Common myeloid progenitor, CD34-positive (primary cell): ENCODE measurements around the gene EXOSC5. TPM values are rescaled to one million over a fixed set of nuclear protein-coding genes. Genes with fewer than 3 reads are reported as not detected.
A peak's percentile ranks its signal among the peaks of the same experiment; 100 is the strongest.

ENCODE experiments used
- CTCF ChIA-PET: fragments of 350-600 bp; sonication (Branson Sonifier 250); formaldehyde crosslinking; loops from one replicate; lab custom pipeline; 2021; ENCODE audit warnings: antibody characterized with exemption; lab: Charles Lee
- POLR2A ChIA-PET: fragments of 350-600 bp; sonication (Branson Sonifier 250); formaldehyde crosslinking; loops from one replicate; lab custom pipeline; 2021; ENCODE audit warnings: antibody characterized with exemption; lab: Charles Lee
- DNase-seq, 3 donors: peaks; one replicate each; pipeline versions ENCODE4 v3.0.0 to v3.0.0-alpha.2; 2013
- H3K27ac ChIP-seq, 2 experiments: 1 replicate in 1 of 2; 2 replicates in 1 of 2; pipeline ENCODE4 v1.7.0; 2013; ENCODE audit warnings: inconsistent platforms in 2 of 2, low read length in 2 of 2, mild to moderate bottlenecking in 2 of 2, low read depth in 1 of 2, moderate library complexity in 1 of 2; ENCODE audit not compliant: severe bottlenecking in 2 of 2, insufficient read depth in 1 of 2, poor library complexity in 1 of 2
- H3K27me3 ChIP-seq, 5 experiments: replicated peaks in 2 of 5; 1 replicate in 3 of 5; 2 replicates in 2 of 5; pipeline versions ENCODE4 v1.6.1 to v1.7.0; 2013; ENCODE audit warnings: low read length in 4 of 5, mild to moderate bottlenecking in 2 of 5, moderate library complexity in 2 of 5, inconsistent platforms in 1 of 5; ENCODE audit not compliant: insufficient read depth in 5 of 5, control insufficient read depth in 4 of 5
- H3K36me3 ChIP-seq, 4 experiments: 1 replicate in 2 of 4; 2 replicates in 2 of 4; pipeline versions ENCODE4 v1.6.1 to v1.7.0; 2013; ENCODE audit warnings: low read length in 3 of 4, control low read depth in 1 of 4, mild to moderate bottlenecking in 1 of 4; ENCODE audit not compliant: control insufficient read depth in 4 of 4, insufficient read depth in 4 of 4
- H3K4me1 ChIP-seq, 4 experiments: 1 replicate in 3 of 4; 2 replicates in 1 of 4; pipeline versions ENCODE4 v1.6.1 to v1.7.1; 2013; ENCODE audit warnings: low read length in 3 of 4, mild to moderate bottlenecking in 3 of 4, control low read depth in 1 of 4, inconsistent platforms in 1 of 4, moderate library complexity in 1 of 4; ENCODE audit not compliant: control insufficient read depth in 4 of 4, insufficient read depth in 4 of 4; ENCODE audit errors: control extremely low read depth in 1 of 4
- H3K4me3 ChIP-seq, 7 experiments: 1 replicate in 4 of 7; 2 replicates in 3 of 7; pipeline versions ENCODE4 v1.5.1 to v1.7.0; 2013; ENCODE audit warnings: mild to moderate bottlenecking in 7 of 7, low read length in 6 of 7, moderate library complexity in 6 of 7, inconsistent platforms in 2 of 7, low read depth in 2 of 7, control low read depth in 1 of 7; ENCODE audit not compliant: insufficient read depth in 4 of 7, control insufficient read depth in 1 of 7; ENCODE audit errors: extremely low read depth in 1 of 7
- H3K9me3 ChIP-seq, 5 experiments: 1 replicate in 4 of 5; 2 replicates in 1 of 5; pipeline versions ENCODE4 v1.6.1 to v1.7.1; 2013; ENCODE audit warnings: low read length in 4 of 5, mild to moderate bottlenecking in 2 of 5, inconsistent platforms in 1 of 5, low read depth in 1 of 5, moderate library complexity in 1 of 5; ENCODE audit not compliant: control insufficient read depth in 4 of 5, insufficient read depth in 2 of 5; ENCODE audit errors: control extremely low read depth in 1 of 5
- WGBS: methylation state at CpG from one replicate; pipeline ENCODE4 v1.1.5; 2013; ENCODE audit not compliant: insufficient coverage; 5-methylcytosine and 5-hydroxymethylcytosine counted together
- polyA plus RNA-seq: library from polyadenylated mRNA; unstranded; fragments of 120-200 nt; gene quantifications from one replicate; pipeline ENCODE4 v1.2.1, GENCODE V29; 2013

EXOSC5 gene
- polyA plus RNA-seq, result 23.2 TPM

DNA sequence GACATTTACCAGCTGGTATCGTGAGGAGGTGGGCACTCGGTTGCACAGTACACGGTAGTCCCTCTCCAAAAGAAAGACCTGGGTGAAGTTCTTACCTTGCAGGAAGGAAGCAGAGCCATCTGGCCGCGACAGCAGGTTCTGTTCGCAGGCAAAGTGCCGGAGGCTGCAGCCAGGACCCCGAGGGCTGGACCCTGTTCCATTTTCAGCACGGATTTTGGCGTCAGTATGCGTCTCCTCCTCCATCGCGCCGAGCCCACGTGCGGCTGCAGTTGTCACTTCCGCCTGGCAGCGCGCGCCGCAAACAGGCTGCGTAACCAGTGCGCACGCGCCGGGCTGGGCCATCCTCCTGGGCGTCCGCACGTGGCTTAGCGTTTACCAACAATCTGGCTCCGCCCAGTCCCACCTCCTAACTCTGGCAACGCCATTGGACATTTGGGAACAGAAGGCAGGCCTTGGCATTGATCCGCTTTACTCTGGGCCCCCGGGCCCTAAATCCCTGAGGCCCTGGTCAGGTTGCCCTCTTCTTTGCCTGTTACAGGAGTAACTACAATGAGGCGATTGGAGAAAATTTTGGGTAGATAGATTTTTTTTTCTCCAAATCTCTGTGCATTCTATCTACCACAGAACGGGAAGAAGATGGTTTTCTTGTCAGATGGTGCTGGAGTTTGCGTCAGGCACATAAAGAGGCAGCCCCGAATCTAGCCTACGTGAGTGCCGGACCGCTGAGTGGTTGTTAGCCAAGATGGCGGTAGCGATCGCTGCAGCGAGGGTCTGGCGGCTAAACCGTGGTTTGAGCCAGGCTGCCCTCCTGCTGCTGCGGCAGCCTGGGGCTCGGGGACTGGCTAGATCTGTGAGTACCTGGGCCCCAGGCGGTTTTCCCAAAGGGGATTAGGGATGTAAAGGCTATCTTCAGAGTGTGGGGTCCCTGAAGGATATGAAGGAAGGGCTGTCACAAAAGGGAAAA lies at the start of gene EXOSC5, which contains the start of gene BCKDHA:
TSS of gene EXOSC5 (minus strand) at position 274 of the 964 bp plus-strand sequence. CDS start at position 243, 31 bp downstream.
TSS of gene BCKDHA (plus strand) at position 733 of the 964 bp plus-strand sequence. CDS start at position 743, 10 bp downstream.
- peak within 1 kb of the TSS; percentile 100 for H3K27ac ChIP-seq
- ChIA-PET CTCF (interaction anchor here (1.1 to 1.3 kb wide), 2 partner anchors 9 to 45 kb away, joined by 3 to 4 read pairs; no protein-coding TSS in a partner anchor), POLR2A (interaction anchor here (0.6 kb wide), 1 partner anchor 19 kb away, joined by 3 read pairs; no protein-coding TSS in a partner anchor)
- peaks cover 22 to 35% (median 29%) of the 10 kb centered on the region in 4 experiments for H3K4me1 ChIP-seq
- H3K27me3 ChIP-seq, result no peaks in the 10 kb centered on the region
- under 1% methylated on average over 47 of the region's 50 CpGs for WGBS
- H3K36me3 ChIP-seq, result peaks cover 0 to 10% (median 7%) of the 10 kb centered on the region in 4 experiments
- DNase-seq, result peak; percentile 100
- no peaks in the 10 kb centered on the region for H3K9me3 ChIP-seq
- peak within 1 kb of the TSS; percentile 80 to 99 (median 96) for H3K4me3 ChIP-seq

DNA sequence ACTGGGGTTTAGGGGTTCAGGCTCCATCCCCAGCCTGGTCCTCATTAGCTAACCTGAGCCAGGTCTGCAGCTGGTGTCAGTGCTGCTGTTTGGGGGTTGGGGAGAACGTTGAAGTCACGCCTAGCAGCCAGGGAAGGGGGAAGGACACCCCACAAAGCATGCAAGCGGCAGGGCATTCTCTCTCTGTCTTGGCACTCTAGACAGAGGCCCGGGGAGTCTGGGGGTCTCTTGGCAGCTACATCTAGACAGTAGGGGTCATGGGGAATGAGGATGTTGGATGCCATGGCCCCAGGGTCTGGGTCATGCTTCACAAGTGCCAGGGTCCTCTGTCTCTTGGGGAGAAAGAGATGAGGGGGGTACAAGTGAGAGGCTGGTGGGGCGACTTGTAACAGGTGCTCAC lies 48.4 kb upstream of the EXOSC5 start:
- Histone ChIP-seq H3K4me3 (no peak overlapping the region), H3K27ac (no peak overlapping the region), H3K4me1 (peaks cover 3 to 13% (median 5%) of the 10 kb centered on the region in 4 experiments), H3K36me3 (no peaks in the 10 kb centered on the region), H3K27me3 (peaks cover 0 to 4% (median 0%) of the 10 kb centered on the region in 5 experiments), H3K9me3 (no peaks in the 10 kb centered on the region)
- ChIA-PET CTCF (interaction anchor here (0.6 to 8.8 kb wide), 5 partner anchors 10 to 426 kb away, joined by 3 to 113 read pairs (median 4); no protein-coding TSS in a partner anchor), POLR2A (no interaction called here)
- no peak for DNase-seq
- 93% methylated on average over 4 of the region's 5 CpGs for WGBS

DNA sequence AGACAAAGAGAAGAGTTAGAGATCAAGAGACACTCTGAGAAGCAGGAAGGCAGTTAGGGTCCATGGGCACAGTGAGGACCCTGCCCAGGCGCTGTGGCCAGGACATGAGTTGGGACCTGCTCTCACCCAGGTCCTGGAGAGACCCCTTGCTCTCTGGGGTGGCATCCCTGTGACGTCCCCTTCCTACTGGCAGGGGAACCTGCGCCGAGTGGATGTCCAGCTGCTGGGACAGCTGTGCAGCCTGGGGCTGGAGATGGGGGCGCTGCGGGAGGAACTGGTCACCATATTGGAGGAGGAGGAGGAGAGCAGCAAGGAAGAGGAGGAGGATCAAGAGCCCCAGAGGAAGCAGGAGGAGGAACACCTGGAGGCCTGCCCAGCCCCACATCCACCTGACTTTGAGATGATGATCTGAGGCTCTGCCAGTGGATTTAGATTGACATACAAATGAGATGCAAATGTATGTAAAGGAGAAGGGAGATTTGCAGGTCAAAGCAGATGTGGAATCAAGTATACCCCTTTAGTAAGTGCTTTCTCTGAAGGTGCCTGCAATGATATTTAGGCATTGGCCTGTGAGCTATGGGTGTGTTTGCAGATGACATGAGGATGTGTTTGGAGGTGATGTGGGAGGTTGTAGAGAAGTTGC lies 46.8 kb upstream of the EXOSC5 start:
- Histone ChIP-seq H3K27ac (no peak overlapping the region), H3K4me3 (no peak overlapping the region), H3K36me3 (no peaks in the 10 kb centered on the region), H3K4me1 (peaks cover 5 to 14% (median 8%) of the 10 kb centered on the region in 4 experiments), H3K9me3 (no peaks in the 10 kb centered on the region), H3K27me3 (peaks cover 0 to 4% (median 0%) of the 10 kb centered on the region in 5 experiments)
- POLR2A ChIA-PET, result no interaction called here
- no peak for DNase-seq
- WGBS, result 87% methylated on average over 6 of the region's 6 CpGs
- CTCF ChIA-PET, result interaction anchor here (0.7 to 8.8 kb wide), 3 partner anchors 10 to 126 kb away, joined by 3 to 113 read pairs (median 3); no protein-coding TSS in a partner anchor

DNA sequence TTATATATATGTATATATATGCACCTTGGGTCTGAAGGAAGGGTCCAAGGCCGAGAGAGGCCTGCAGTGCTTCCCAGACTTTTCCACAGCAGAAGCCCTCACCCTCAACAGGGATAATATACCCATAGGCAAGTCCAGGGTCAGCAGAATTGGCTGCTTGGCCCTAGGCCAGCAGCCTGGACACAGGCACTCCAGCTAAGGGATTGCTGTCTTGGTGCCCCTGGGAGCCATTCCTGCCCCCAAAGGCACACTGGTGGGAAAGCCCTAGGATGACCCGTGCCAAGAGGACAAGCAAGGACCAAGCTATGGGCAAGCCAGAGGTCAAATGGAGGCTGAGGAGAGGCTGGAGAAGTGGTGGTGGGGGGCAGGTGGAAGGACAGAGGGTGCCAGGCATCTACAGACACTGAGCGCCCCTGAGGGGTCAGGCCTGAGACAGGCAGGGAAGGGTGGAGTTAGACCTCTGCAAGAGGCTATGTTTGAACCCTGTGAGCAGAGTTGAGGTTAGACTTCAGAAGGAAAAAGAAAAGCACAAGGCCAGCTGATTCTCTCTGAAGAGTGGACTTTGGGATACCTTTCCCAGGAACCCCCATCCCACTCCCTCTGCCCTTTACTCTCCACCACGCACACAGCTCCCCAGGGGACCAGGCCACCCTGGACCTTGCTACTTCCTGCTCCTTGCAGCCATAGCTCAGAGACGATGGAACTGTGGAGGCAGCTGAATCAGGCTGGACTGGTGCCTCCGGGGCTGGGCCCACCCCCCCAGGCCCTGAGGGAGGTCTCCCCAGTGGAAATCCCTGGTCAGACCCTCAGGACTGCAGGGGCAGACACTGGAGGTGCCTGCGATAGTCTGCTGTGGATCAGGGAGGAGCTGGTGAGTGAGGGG lies 45.6 kb upstream of the EXOSC5 start, which contains the start of gene ERICH4:
TSS of gene ERICH4 (plus strand) at position 684 of the 883 bp plus-strand sequence. CDS start at position 698, 14 bp downstream.
- H3K4me1 ChIP-seq, result peaks cover 4 to 15% (median 8%) of the 10 kb centered on the region in 4 experiments
- no peak for DNase-seq
- peaks cover 0 to 4% (median 0%) of the 10 kb centered on the region in 5 experiments for H3K27me3 ChIP-seq
- peaks cover 0 to 4% (median 3%) of the 10 kb centered on the region in 4 experiments for H3K36me3 ChIP-seq
- POLR2A ChIA-PET, result no interaction called here
- no peak within 1 kb of the TSS for H3K27ac ChIP-seq
- H3K9me3 ChIP-seq, result no peaks in the 10 kb centered on the region
- H3K4me3 ChIP-seq, result no peak within 1 kb of the TSS
- 77% methylated on average over 5 of the region's 7 CpGs for WGBS
- CTCF ChIA-PET, result interaction anchor here (0.7 to 1.2 kb wide), 3 partner anchors 9 to 14 kb away, joined by 3 read pairs; no protein-coding TSS in a partner anchor

DNA sequence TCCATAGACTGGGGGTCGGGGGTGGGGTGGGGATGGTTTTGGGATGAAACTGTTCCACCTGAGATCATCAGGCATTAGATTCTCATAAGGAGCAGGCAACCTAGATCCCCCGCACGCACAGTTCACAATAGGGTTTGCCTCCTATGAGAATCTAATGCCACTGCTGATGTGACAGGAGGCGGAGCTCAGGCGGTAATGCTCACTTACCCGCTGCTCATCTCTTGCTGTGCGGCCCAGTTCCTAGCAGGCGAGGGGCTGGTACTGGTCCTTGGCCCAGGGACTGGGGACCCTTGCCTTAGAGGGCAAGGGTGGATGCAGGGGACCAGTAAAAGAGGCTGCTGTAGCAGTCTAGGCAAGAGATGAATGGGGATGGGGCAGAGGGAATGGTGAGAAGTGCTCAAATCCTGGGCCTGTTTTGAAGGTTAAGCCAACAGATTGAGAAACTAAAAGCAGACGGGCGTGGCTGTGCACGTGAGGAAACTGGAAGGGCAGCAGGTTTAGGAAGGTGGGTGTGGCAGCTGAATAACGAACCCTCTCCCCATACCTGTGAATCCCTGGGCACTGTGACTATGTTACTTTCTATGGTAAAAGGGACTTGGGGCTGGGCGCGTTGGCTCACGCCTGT lies 44.3 kb upstream of the EXOSC5 start:
- CTCF ChIA-PET, result interaction anchor here (3.0 kb wide), 1 partner anchor 8 kb away, joined by 29 read pairs; no protein-coding TSS in a partner anchor
- POLR2A ChIA-PET, result interaction anchor here (0.6 kb wide), 1 partner anchor 149 kb away, joined by 3 read pairs; no protein-coding TSS in a partner anchor
- H3K36me3 ChIP-seq, result peaks cover 0 to 8% (median 6%) of the 10 kb centered on the region in 4 experiments
- peaks cover 4 to 15% (median 7%) of the 10 kb centered on the region in 4 experiments for H3K4me1 ChIP-seq
- no peaks in the 10 kb centered on the region for H3K9me3 ChIP-seq
- WGBS, result 96% methylated on average over 11 of the region's 15 CpGs
- no peak overlapping the region for H3K4me3 ChIP-seq
- no peak for DNase-seq
- peaks cover 0 to 4% (median 0%) of the 10 kb centered on the region in 5 experiments for H3K27me3 ChIP-seq
- H3K27ac ChIP-seq, result no peak overlapping the region
